HG03025 (cell line): Measurements from ENCODE around the gene ZNF343.
A peak's percentile ranks its signal among the peaks of the same experiment; 100 is the strongest.

Experiments used
- ATAC-seq: cut with Tn5 transposase; IDR thresholded peaks from one replicate; pipeline ENCODE4 v1.9.1; 2021; ENCODE audit warnings: mild to moderate bottlenecking, moderate library complexity; ENCODE audit not compliant: unreplicated experiment, low FRiP score

ZNF343 gene

DNA sequence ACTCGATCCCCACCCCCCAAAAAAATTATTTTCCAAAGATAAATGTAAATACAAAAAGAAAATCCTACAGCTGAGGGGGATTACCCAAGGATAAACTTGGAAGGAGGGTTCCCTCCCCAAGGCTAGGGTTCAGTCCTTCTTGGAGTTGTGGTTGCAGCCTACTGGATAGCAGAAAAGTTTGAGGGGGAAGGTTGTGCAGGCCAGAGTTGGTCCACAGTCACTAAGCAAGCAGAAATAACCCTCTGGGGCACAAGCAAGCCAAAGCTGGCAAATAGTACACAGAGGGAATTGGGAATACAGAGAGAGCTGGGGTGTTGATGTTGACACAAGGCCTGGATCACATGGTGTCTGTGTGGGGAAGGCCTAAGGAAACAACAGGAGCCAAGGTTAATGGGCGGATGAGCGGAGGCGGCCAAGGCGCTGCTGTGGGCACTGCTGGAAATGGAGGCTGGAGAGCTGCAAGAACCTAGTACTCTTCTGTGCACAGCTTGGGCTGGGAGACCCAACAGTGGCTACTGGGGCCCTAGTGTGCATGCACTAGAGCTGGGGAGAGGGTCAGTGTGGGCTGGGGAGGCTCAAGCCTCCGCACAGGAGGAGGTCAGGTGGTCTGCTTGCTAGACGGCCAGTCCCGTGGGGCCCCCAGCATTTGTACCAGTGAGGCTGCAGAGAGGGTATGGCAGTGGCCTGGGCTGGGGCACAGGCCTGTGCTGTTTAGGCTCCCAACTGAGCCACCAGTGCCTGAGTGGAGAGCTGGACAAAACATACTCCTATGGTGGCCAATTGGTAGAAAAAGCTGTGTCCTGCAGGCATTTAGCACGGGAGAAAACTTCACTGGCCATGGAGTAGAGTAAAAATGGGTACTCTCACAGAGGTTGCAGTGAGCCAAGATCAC, 32.6 kb downstream of the ZNF343 start:
- ATAC-seq, result no peak

DNA sequence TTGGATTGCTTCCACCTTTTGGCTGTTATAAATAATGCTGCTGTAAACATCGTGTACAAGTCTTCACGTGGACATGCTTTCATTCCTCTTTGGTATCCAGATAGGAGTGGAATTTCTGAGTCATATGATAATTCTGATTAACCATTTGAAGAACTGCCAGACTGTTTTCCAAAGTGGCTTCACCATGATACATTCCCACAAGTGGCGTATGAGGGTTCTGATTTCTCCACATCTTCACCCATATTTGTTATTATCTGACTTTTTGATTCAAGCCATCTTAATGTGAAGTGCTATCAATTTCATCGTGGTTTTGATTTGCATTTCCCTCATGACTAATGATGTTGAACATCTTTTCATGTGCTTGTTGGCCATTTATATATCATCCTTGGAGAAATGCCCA, 35.2 kb downstream of the ZNF343 start:
- no peak for ATAC-seq

DNA sequence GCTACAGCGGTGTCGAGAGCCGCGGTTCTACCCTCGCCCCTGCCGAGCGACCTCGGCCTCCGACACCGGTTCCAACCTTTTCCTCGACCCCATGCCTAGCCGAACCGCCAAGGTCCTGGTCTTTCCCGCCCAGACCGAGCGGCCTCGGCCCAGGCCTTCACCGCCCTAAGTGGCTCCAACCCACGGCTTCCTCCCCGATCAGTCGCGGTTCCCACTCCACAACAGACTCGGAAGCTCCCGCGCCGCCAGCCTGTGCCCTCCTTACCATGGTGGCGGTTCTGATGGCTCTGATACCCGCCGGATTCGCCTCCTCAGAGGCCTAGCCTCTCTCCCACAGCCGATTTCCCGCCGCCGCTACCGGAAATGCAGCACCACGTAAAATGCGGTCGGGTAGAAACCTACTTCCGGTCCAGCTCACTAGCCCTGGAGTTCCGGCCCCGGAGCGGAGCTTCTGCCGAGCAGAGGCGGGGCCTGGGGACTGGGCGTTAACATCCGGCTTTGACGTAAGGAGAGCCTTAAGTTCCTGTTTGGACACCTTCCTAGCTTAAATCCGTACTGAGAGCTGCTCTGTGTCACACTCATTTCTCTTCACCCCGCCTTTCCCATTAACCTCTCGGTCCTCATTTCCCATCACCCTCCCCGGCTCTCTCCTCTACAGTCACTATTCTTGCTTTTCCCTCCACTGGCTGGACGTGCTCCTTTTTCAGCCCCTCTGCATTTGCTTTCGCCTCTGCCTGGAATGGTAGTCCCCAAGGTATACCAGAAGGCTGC, 38.1 kb downstream of the ZNF343 start, which contains the start of gene SNRPB:
TSS of gene SNRPB (minus strand) at position 367 of the 771 bp plus-strand sequence. CDS start at position 268, 99 bp downstream.
- peak; percentile 97 for ATAC-seq

DNA sequence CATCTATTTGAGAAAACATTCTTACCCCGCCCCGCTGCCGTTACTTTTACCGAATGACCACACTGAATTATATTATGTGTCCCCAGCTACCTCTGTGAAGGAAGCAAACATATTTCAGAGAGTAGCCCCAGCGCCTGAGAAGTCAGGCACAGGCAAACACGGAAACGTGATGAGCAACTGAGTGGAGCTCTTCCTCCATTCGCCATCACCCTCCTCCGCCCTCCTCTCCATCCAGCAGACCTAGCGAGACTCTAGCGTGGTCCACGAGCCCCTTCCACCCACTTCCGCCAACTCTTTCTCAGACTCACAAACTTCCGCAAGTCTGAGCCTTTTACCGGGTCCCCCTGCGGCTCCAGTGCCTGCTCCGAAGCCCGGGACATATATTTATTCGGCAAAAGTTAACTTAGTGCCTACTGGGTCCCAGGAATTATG, 38.7 kb downstream of the ZNF343 start:
- peak; percentile 27 for ATAC-seq

DNA sequence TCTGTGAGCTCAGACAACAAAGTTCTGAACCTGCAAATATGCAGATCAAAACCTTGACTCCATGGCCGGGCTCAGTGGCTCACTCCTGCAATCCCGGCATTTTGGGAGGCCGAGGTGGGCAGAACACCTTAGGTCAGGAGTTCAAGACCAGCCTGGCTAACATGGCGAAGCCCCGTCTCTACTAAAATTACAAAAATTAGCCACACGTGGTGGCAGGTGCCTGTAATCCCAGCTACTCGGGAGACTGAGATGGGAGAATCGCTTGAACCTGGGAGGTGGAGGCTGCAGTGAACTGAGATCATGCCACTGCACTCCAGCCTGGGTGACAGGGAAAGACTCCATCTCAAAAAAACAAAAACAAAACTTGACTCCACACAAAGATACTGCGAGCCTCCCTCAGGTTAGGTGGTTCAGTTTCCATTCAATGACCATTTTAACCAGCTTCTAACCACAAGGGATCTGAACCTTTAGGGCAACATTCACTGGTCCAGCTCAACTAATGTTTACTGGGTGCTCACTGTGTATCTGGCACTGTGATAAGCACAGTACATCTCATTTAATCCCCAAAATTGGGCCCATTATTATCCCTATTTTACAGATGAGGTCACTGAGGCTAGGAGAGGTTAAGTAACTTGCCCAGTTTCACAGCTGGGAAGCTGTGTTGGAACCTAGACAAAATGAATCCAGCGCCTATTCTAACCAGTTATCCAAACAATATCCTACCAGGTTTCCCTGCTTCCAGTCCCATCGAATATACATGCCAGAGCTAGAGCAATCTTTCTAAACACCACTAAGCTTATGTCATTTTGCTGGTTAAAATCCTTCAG, 39.9 kb downstream of the ZNF343 start:
- no peak for ATAC-seq

DNA sequence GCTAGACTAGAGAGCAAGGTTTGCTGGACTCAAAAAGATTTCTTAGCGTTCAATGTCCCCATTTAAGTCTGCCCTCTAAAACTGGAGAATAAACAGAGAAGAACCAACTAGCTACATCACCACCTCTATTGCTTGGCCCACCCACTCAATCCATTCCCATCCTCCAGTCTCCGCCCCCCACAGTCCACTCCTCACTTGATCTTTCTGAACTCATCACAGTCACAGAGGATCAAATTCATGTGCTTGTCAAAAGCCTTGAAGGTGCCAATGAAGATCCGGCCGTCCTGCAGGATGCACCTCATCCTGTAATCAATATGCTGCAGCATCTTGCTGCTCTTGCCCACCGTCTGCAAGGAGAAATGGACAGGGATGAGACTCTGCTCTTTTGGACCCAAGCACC, 41.3 kb downstream of the ZNF343 start:
- no peak for ATAC-seq

DNA sequence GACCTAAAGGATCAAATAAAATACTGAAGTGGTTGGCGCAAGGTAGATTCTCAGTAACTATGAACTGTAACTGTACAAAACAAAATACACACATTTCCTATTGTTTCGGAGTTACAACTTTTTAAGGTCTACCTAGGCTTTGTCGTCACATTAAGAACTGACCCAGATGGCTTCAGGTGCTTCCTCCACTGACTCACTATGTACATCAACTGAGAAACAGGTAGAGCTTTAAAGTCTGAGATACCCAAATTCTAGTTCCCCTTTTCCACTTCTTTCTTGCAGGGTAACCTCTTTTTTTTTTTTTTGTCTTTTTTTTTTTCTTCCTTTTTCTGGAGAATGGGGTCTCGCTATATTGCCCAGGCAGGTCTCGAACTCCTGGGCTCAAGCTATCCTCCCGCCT, 43.6 kb downstream of the ZNF343 start:
- ATAC-seq, result no peak

DNA sequence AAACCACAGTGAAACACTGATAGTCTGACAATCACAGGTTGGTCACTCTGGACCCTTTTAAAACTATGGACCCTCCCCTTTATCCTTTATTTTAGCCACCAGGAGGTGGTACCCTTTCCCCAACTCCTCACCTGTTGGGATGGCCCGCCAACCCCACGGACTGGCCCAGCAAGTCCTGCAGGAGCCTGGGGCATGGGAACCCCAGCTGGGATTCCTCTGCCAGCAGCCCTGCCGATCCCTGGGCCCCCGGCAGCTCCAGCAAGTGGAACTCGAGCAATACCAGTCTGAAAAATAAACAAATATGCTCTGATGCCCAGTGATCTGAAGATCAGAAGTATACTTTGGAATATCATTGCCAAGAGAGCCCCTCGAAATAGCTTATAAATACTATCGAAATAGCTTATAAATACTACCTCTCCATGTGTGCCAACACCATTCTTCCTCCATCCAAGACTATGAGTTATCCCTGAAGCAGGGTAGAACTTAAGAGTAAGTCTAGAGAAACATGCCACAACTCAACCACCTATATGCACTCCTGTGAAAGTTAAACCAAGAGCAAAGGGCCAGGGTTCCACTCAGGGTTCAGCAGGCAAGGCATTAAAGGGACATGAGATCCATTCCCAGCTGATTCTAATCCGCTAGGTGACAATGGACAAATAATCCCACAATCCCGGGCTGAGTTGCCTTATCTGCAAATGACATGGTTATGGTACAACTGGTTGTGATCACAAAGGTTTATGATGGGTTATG, 44.9 kb downstream of the ZNF343 start:
- ATAC-seq, result no peak

DNA sequence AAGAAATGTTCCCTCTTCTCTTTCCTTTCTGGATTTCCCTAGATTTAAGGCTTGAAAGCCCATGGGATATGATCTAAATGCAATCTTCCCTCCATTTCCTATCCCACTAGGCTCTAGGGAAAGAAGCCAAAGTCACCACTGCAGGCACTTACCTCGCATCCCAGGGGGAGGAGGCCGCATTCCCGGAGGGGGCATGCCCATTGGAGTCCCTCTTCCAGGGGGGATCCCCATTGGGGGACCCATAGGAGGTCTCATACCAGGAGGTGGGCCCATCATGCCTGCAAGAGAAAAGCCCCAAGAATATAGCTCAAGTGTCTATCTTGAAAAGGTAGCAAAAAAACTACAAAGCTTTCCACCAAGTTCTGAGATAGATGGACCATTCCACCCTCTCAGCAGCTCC, 46.2 kb downstream of the ZNF343 start:
- ATAC-seq, result no peak

DNA sequence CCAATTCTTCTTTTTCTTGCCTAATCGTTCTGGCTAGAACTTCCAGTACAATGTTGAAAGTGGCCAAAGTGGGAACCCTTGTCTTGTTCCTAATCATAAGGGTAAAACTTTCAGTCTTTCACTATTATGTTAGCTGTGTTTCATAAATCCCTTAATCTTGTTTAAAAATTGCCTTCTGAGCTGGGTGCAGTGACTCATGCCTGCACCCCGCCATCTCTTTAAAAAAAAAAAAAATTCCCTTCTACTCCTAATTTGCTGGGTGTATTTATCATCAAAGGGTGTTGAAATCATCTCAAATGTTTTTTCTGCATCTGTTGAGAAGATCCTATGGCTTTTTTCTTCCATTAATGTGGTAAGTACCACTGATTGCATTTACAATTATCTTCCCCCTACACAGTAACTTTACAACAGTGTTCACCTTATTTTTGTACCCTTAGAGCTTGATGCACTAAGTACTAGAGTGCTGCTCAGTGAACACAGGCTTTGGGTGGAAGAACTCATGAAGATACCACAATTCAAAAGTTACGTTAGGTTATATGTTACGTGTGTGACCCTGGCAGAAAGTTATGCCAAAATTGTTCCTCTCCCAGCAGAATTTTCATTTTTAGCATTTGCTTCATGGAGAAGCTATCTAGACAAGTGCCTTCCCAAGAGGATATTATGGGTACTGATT, 47.8 kb downstream of the ZNF343 start:
- ATAC-seq, result no peak

DNA sequence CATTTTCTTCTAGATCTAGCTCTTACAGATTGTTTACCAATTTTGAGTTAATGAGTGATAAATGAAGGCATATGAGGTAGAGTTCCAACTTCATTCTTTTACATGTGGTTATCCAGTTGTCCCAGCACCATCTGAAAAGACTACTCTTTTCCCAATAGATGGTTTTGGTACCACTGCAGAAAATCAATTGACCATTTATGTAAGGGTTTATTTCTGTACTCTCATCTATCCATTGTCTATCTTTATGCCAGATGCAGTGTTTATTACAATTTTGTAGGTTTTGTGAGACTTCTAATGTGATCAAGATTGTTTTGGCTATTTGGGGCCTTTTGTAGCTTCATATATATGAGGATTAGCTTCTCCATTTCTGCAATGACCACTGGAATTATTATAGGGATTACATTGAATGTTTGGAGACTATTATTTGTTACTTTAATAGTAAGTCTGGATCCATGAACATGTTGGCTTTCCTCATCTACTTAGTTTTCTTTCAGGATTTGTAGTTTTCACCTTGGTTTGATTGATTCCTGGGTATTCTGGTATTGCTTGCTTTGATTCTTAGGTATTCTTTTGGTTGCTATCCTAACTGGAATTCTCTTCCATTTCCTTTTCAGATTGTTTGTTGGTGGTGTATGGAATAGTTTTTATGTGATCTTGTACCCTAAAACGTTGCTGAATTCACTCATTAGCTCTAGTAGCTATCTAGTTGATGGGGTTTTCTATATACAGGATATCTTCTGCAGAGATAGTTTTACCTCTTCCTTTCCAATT, 48.5 kb downstream of the ZNF343 start:
- no peak for ATAC-seq

DNA sequence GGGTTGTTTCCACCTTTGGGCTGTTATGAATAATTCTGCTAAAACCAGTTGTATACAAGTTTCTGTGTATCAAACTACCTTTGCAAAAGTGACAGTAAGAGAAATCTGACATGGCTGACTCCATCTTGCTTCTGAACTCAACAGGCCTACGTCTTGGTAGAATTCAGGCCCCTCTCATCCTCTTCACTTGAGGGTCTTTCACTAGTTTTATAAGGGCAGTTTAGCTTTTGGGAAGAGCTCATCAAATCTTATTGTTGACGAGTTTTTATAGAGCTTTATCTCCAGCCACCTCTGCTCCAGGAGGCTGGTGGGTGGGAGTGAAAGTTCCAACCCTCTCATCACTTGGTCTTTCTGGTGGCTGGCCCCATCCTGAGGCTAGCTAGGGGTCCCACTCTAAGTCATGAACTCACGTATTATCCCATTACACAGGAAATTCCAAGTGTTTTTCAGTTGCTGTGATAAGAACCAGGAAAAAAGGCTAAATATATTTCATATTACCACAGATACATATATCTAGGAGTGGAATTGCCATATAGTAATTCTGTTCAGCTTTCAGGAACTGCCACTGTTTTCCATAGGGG, 49.7 kb downstream of the ZNF343 start:
- ATAC-seq, result no peak

DNA sequence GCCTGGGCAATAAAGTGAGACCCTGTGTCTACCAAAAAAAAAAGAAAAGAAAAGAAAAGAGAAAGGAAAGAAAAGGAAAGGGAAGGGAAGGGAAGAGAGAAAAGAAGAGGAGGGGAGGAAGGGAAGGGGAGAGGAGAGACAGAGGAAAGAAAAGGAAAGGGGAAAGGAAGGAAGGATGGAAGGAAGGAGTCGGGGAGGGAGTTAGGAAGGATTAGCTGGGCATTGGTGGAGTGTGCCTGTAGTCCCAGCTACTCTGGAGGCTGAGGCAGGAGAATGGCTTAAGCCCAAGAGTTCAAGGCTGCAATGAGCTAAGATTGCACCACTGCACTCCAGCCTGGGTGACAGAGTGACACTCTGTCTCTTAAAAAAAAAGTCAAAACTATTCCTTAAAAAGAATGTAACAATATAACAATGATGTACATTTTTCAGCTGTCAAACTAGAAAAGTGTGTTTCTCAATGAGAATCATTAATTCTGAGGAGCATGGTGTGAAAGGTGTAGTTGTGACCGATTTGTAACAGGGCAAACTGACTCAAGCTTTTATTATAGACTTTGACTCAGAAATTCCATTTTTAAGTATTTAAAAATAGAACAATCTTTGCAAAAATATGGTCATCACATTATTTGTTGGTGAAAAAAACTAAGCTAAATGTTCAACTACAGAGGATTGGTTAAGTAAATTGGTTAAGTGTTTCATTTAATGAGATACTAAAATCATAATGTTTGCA, 52.8 kb downstream of the ZNF343 start:
- no peak for ATAC-seq

DNA sequence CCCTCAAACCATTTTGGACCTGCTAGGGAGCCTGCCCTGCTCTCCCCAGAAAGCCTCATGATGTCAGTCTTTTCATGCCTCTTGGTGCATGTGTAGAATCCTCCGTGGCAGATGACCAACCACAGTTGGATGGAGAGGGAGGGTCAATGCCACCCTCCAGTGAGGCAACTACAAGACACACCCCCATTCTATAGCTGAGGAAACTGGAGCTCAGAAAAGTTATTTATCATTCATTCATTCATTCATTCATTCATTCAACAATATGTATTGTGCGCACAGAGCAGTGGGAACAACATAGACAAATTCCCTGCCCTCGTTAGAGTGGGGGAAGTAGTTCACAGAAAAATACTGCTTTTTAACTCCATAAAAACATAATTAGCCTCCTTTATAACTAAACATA, 54.9 kb downstream of the ZNF343 start:
- no peak for ATAC-seq

DNA sequence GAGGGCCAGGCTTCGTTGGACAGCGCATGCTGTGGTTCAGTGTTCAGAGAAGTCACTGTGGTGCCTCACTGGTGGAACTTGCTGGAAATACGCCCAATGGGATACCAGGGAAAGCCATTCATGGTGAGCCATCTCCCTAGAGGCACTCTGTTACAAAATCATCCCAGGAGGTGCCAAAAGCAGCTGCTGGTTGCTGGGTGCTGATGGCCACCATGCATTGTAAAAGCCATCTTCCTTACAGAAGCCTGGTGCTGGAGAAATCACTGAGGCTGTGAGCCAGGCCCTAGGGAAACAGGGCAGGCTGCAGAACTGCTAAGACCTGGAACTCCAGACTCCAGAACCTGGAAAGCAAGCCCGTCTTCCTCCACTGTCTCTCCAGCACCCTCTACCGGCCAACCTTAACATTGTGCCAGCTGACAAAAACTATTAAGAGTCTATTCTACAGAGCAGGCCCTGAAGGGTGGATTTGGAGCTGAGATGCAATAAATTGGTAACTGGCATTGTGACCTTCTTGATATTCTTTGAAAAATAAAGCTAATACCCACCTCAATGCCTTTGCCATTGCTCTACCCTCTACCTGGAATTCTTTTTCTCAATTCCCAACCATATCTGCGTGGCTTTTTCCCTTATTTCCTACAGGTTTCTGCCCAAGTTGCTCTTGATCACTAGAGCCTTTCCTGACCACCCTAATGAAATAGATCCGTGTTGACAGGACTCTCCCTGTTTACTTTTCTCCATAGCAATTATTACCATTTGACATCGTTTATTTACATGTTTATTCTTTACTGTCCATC, 56.6 kb downstream of the ZNF343 start:
- ATAC-seq, result no peak

DNA sequence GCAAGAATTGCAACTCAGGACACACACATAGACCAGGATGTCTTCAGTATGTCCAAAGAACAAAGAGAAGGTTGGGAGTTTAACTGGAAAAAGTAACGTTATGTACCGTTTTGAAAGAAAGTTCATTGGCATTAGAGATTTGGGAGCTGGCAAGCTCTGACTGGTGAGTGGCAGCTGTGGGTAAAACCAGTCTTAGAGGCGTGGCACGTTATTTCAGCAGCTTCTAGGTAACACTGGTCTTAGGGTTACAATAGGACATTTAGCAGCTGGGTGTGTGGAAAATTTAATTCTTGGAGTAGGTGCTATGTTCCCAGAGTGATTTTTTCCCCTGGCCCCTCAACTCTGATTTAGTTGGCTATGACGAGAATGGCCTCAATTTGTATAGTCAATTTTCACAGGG, 57.3 kb downstream of the ZNF343 start:
- no peak for ATAC-seq

DNA sequence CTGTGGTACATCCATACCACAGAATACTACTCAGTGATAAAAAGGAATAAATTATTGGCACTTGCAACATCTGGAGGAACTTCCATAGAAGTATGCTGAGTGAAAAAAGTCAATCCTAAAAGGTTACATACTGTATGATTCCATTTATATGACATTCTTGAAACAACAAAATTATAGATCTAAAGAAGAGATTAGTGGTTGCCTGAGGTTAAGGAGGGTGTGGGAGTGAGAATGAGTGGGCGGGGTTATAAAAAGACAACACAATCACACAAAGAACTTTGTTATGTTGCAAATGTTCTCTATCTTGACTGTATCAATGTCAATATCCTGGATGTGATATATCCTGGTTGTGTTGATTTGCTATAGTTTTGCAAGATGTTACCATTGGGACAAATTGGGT, 59.3 kb downstream of the ZNF343 start:
- no peak for ATAC-seq
